PC-3 (cell line): ENCODE measurements around the gene ALAD.

Experiments used
- EZH2 ChIP-seq: fragments of 300-600 bp; sonication (generic); IDR thresholded peaks from one replicate; pipeline ENCODE4 v1.6.1; 2017; ENCODE audit warnings: antibody characterized with exemption, mild to moderate bottlenecking, low read length; ENCODE audit not compliant: unreplicated experiment
- EZH2phosphoT487 ChIP-seq: fragments of 300-600 bp; sonication (generic); IDR thresholded peaks from 2 replicates; pipeline ENCODE4 v1.6.1; 2018; ENCODE audit warnings: mild to moderate bottlenecking, antibody characterized with exemption, low read length, borderline replicate concordance
- TF ChIP-seq, protein P1 (sequence below): fragments of 300-600 bp; sonication (generic); conservative IDR thresholded peaks from 2 replicates; pipeline ENCODE4 v1.5.1; 2017; ENCODE audit warnings: antibody characterized with exemption, low read depth, mild to moderate bottlenecking, low read length

DNA sequence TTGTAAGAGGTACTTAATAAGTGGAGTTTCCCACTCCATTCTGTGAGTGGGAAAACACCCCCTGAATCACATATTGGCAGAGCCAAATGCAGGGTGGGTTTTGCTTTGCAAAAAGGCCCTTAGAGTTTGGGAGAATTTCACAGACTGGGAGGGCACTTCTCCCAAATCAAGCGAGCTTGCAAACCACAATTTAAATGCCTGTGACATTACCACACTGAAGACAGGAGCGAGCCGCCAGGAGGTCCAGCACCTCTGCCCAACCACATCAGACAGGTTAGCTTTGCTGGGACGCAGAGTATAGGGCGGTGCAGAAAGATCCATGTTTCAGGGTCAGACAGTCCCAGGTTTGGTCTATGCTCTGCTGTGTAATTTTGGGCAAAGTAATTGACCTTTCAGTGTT, 2.3 kb downstream of the ALAD start:
- no peak for TF ChIP-seq EZH2
- TF ChIP-seq, protein P1, sequence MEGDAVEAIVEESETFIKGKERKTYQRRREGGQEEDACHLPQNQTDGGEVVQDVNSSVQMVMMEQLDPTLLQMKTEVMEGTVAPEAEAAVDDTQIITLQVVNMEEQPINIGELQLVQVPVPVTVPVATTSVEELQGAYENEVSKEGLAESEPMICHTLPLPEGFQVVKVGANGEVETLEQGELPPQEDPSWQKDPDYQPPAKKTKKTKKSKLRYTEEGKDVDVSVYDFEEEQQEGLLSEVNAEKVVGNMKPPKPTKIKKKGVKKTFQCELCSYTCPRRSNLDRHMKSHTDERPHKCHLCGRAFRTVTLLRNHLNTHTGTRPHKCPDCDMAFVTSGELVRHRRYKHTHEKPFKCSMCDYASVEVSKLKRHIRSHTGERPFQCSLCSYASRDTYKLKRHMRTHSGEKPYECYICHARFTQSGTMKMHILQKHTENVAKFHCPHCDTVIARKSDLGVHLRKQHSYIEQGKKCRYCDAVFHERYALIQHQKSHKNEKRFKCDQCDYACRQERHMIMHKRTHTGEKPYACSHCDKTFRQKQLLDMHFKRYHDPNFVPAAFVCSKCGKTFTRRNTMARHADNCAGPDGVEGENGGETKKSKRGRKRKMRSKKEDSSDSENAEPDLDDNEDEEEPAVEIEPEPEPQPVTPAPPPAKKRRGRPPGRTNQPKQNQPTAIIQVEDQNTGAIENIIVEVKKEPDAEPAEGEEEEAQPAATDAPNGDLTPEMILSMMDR, result no peak
- TF ChIP-seq EZH2phosphoT487, result no peak
